AG04449 (cell line): ENCODE results near the gene AP3S1.

ENCODE experiments used
- CTCF ChIA-PET: fragments of 350-600 bp; formaldehyde crosslinking; extraction: SDS; loops from one replicate; lab custom pipeline; 2021; ENCODE audit warnings: antibody characterized with exemption; lab: Yijun Ruan, JAX
- POLR2A ChIA-PET: fragments of 400-600, 350-600 bp; formaldehyde crosslinking; extraction: SDS; loops from one replicate; lab custom pipeline; 2020; ENCODE audit warnings: antibody characterized with exemption, inconsistent platforms; lab: Yijun Ruan, JAX
- DNase-seq: peaks from one replicate; pipeline ENCODE4 v3.0.0-alpha.2; 2010; ENCODE audit warnings: low read depth, low spot score
- H3K4me3 ChIP-seq: 2 replicates; pipeline ENCODE4 v1.5.1; 2011; ENCODE audit warnings: low read depth, mild to moderate bottlenecking, control low read depth, low read length
- CTCF ChIP-seq: IDR thresholded peaks from one replicate; pipeline ENCODE4 v1.5.1; 2011; ENCODE audit warnings: mild to moderate bottlenecking, moderate library complexity, low read length, control low read depth, inconsistent platforms; ENCODE audit not compliant: insufficient read depth; ENCODE audit errors: missing control alignments

AP3S1 gene

GRCh38 chr5:115855959-115856358 lies 14.2 kb downstream of the AP3S1 start:
- ChIA-PET POLR2A (no interaction called here), CTCF (no interaction called here)
- DNase-seq = no peak
- TF ChIP-seq CTCF = no peak
- no peak overlapping the region for H3K4me3 ChIP-seq

DNA sequence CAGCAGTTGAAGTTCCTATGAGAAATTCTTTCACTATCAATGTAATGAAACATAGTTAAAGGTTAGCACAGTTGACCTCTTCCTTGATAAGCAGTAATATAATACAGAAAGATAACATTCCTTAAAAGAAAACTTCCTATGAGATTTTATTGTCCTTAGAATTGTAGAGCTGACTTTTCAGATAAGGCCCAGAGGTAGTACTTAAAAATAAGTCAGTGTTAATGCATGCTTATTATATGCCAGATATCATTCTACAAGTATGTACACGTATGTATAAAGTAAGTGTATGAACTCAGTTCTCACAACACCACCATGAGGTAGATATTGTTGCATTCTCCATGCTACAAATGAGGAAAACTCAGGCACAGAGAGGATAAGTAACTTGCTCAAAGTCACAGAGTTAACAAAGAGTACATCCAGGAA lies 15.3 kb downstream of the AP3S1 start:
- DNase-seq = no peak
- H3K4me3 ChIP-seq = no peak overlapping the region
- ChIA-PET CTCF (no interaction called here), POLR2A (no interaction called here)
- TF ChIP-seq CTCF = no peak

GRCh38 chr5:115857626-115858349 lies 16.1 kb downstream of the AP3S1 start:
- no peak overlapping the region for H3K4me3 ChIP-seq
- CTCF ChIA-PET = no interaction called here
- POLR2A ChIA-PET = no interaction called here
- TF ChIP-seq CTCF = no peak
- no peak for DNase-seq

- no peak for DNase-seq
Measured at GRCh38 chr5:115858396-115858795, 16.7 kb downstream of the AP3S1 start.

DNA sequence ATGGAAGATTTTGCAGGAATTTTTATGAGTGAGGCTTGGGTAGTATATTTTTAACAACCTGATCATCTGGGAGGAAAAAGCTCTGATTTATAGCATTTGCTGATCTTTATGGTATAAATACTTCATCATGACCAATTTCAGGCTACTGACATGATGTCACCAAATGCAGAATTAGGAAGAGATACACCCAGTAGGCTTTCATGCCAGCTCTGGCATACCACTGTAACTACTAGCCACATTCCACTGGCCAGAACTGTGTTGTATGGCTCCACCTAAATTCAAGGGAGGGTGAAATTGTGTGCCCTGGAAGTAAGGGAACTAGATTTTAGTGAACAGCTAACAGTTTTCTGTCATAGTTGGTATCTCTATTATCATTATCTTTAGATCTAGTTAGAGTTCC lies 17.6 kb downstream of the AP3S1 start:
- ChIA-PET POLR2A (interaction anchor here (0.6 kb wide), 1 partner anchor 14 kb away, joined by 4 read pairs; no protein-coding TSS in a partner anchor), CTCF (interaction anchor here (1.4 kb wide), 1 partner anchor 10 kb away, joined by 3 read pairs; no protein-coding TSS in a partner anchor)
- no peak for TF ChIP-seq CTCF
- H3K4me3 ChIP-seq = no peak overlapping the region
- no peak for DNase-seq

More at GRCh38 chr5:115858396-115858795, 16.7 kb downstream of the AP3S1 start:
- no peak for TF ChIP-seq CTCF
- no peak overlapping the region for H3K4me3 ChIP-seq
- CTCF ChIA-PET = interaction anchor here (1.4 kb wide), 1 partner anchor 9 kb away, joined by 3 read pairs; no protein-coding TSS in a partner anchor
- POLR2A ChIA-PET = no interaction called here

GRCh38 chr5:115869256-115869795 lies 27.6 kb downstream of the AP3S1 start:
- POLR2A ChIA-PET = no interaction called here
- no peak for TF ChIP-seq CTCF
- H3K4me3 ChIP-seq = no peak overlapping the region
- CTCF ChIA-PET = no interaction called here
- DNase-seq = no peak
